ENCODE measurements around the gene DGKZ.

- TF ChIP-seq POLR2AphosphoS5 (IDR thresholded peaks at IDR 0.05) (no peak), CTCF (IDR thresholded peaks at IDR 0.05) (no peak), POLR2A (IDR thresholded peaks at IDR 0.05) (no peak)
Measured at GRCh38 chr11:46356924-46357482, 9.7 kb downstream of the DGKZ start.
